Measurements from ENCODE around the gene NRXN3. TPM values are rescaled to one million over a fixed set of nuclear protein-coding genes. Genes with fewer than 3 reads are reported as not detected.

The NRXN3 gene
- polyA plus RNA-seq, 1 donor from 2014 or later = not detected

GRCh38 chr14:78592616-78593219, 422.5 kb downstream of the NRXN3 start:
- H3K4me3 Mint-ChIP-seq = no peak overlapping the region
- H3K36me3 Mint-ChIP-seq = no peaks in the 10 kb centered on the region
- H3K4me1 Mint-ChIP-seq = no peaks in the 10 kb centered on the region
- H3K27ac Mint-ChIP-seq = no peak overlapping the region
- peaks cover 1% of the 10 kb centered on the region for H3K27me3 Mint-ChIP-seq
- no peaks in the 10 kb centered on the region for H3K9me3 Mint-ChIP-seq

- H3K4me1 Mint-ChIP-seq = peaks cover 0 to 1% (median 0%) of the 10 kb centered on the region in 3 donors
- H3K4me3 Mint-ChIP-seq = no peak overlapping the region
- no peaks in the 10 kb centered on the region for H3K36me3 Mint-ChIP-seq
- peaks cover 3% of the 10 kb centered on the region for H3K27me3 Mint-ChIP-seq
- no peak overlapping the region for H3K27ac Mint-ChIP-seq
- H3K9me3 Mint-ChIP-seq = no peaks in the 10 kb centered on the region
Measured at GRCh38 chr14:78593949-78594348, 423.8 kb downstream of the NRXN3 start.

GRCh38 chr14:78595797-78596196, 425.6 kb downstream of the NRXN3 start:
- H3K4me1 Mint-ChIP-seq = peaks cover 0 to 1% (median 0%) of the 10 kb centered on the region in 3 donors

GRCh38 chr14:78598046-78598920, 428.1 kb downstream of the NRXN3 start:
- peaks cover 0 to 1% (median 0%) of the 10 kb centered on the region in 3 donors for H3K4me1 Mint-ChIP-seq
- H3K4me3 Mint-ChIP-seq = no peak overlapping the region
- no peaks in the 10 kb centered on the region for H3K36me3 Mint-ChIP-seq
- no peak overlapping the region for H3K27ac Mint-ChIP-seq
- H3K9me3 Mint-ChIP-seq = no peaks in the 10 kb centered on the region
- peaks cover 3% of the 10 kb centered on the region for H3K27me3 Mint-ChIP-seq

More at GRCh38 chr14:78595797-78596196, 425.6 kb downstream of the NRXN3 start:
- Mint-ChIP-seq H3K36me3 (no peaks in the 10 kb centered on the region), H3K27me3 (peaks cover 3% of the 10 kb centered on the region), H3K27ac (no peak overlapping the region), H3K4me3 (no peak overlapping the region), H3K9me3 (no peaks in the 10 kb centered on the region)

GRCh38 chr14:78605025-78605762, 435.0 kb downstream of the NRXN3 start:
- Mint-ChIP-seq H3K27me3 (no peaks in the 10 kb centered on the region), H3K9me3 (peaks cover 0 to 3% (median 0%) of the 10 kb centered on the region in 3 donors), H3K4me3 (no peak overlapping the region), H3K4me1 (no peaks in the 10 kb centered on the region), H3K36me3 (no peaks in the 10 kb centered on the region), H3K27ac (no peak overlapping the region)

- H3K27ac Mint-ChIP-seq = no peak overlapping the region
- no peaks in the 10 kb centered on the region for H3K36me3 Mint-ChIP-seq
- no peaks in the 10 kb centered on the region for H3K27me3 Mint-ChIP-seq
- H3K4me3 Mint-ChIP-seq = no peak overlapping the region
- no peaks in the 10 kb centered on the region for H3K4me1 Mint-ChIP-seq
- H3K9me3 Mint-ChIP-seq = peaks cover 0 to 3% (median 0%) of the 10 kb centered on the region in 3 donors
Measured at GRCh38 chr14:78605897-78606500, 435.8 kb downstream of the NRXN3 start.

- Mint-ChIP-seq H3K9me3 (peaks cover 0 to 5% (median 0%) of the 10 kb centered on the region in 3 donors), H3K27ac (peak overlapping the region in 1 of 3 donors; percentile 20), H3K36me3 (no peaks in the 10 kb centered on the region), H3K4me3 (no peak overlapping the region), H3K27me3 (peaks cover 4% of the 10 kb centered on the region), H3K4me1 (no peaks in the 10 kb centered on the region)
Measured at GRCh38 chr14:78608998-78609787, 439.0 kb downstream of the NRXN3 start.

GRCh38 chr14:78610994-78611393, 440.8 kb downstream of the NRXN3 start:
- no peaks in the 10 kb centered on the region for H3K4me1 Mint-ChIP-seq
- no peak overlapping the region for H3K27ac Mint-ChIP-seq
- H3K27me3 Mint-ChIP-seq = peaks cover 4% of the 10 kb centered on the region
- H3K9me3 Mint-ChIP-seq = peaks cover 0 to 5% (median 0%) of the 10 kb centered on the region in 3 donors
- no peak overlapping the region for H3K4me3 Mint-ChIP-seq
- no peaks in the 10 kb centered on the region for H3K36me3 Mint-ChIP-seq

- no peak overlapping the region for H3K4me3 Mint-ChIP-seq
- H3K4me1 Mint-ChIP-seq = no peaks in the 10 kb centered on the region
- H3K27me3 Mint-ChIP-seq = peaks cover 4% of the 10 kb centered on the region
- H3K9me3 Mint-ChIP-seq = peaks cover 0 to 5% (median 0%) of the 10 kb centered on the region in 3 donors
- no peaks in the 10 kb centered on the region for H3K36me3 Mint-ChIP-seq
- no peak overlapping the region for H3K27ac Mint-ChIP-seq
Measured at GRCh38 chr14:78611796-78612571, 441.8 kb downstream of the NRXN3 start.

- Mint-ChIP-seq H3K9me3 (peaks cover 0 to 5% (median 0%) of the 10 kb centered on the region in 3 donors), H3K4me1 (no peaks in the 10 kb centered on the region), H3K36me3 (no peaks in the 10 kb centered on the region), H3K27ac (no peak overlapping the region), H3K27me3 (peaks cover 4% of the 10 kb centered on the region), H3K4me3 (no peak overlapping the region)
Measured at GRCh38 chr14:78612666-78613065, 442.5 kb downstream of the NRXN3 start.

GRCh38 chr14:78614593-78614992, 444.4 kb downstream of the NRXN3 start:
- H3K27ac Mint-ChIP-seq = no peak overlapping the region
- H3K4me3 Mint-ChIP-seq = no peak overlapping the region
- H3K36me3 Mint-ChIP-seq = no peaks in the 10 kb centered on the region
- H3K27me3 Mint-ChIP-seq = peaks cover 4% of the 10 kb centered on the region
- peaks cover 0 to 2% (median 0%) of the 10 kb centered on the region in 3 donors for H3K9me3 Mint-ChIP-seq
- H3K4me1 Mint-ChIP-seq = no peaks in the 10 kb centered on the region

GRCh38 chr14:78617735-78618134, 447.6 kb downstream of the NRXN3 start:
- Mint-ChIP-seq H3K27ac (no peak overlapping the region), H3K9me3 (no peaks in the 10 kb centered on the region), H3K27me3 (no peaks in the 10 kb centered on the region), H3K36me3 (no peaks in the 10 kb centered on the region), H3K4me1 (no peaks in the 10 kb centered on the region), H3K4me3 (no peak overlapping the region)

- Mint-ChIP-seq H3K4me1 (no peaks in the 10 kb centered on the region), H3K9me3 (no peaks in the 10 kb centered on the region), H3K27me3 (no peaks in the 10 kb centered on the region), H3K36me3 (no peaks in the 10 kb centered on the region), H3K27ac (no peak overlapping the region), H3K4me3 (no peak overlapping the region)
Measured at GRCh38 chr14:78618368-78618767, 448.2 kb downstream of the NRXN3 start.
